T-helper 1 cell treated with Interleukin-12 subunit alpha and Interleukin-12 subunit beta and Interleukin-4 antibody, amounts not matched to agents 30 μg/mL and 1 μg/mL, for 36 hours (primary cell): ENCODE results near the gene C9orf50.

Experiments
- H3K27ac Mint-ChIP-seq: one replicate; pipeline ENCODE4 v1.8.0; 2021; ENCODE audit warnings: mild to moderate bottlenecking, mixed read lengths
- H3K27me3 Mint-ChIP-seq: one replicate; pipeline ENCODE4 v1.8.0; 2021; ENCODE audit warnings: low read depth, mixed read lengths
- H3K36me3 Mint-ChIP-seq: one replicate; pipeline ENCODE4 v1.8.0; 2021; ENCODE audit warnings: low read depth, mixed read lengths
- H3K4me1 Mint-ChIP-seq: one replicate; pipeline ENCODE4 v1.8.0; 2021; ENCODE audit warnings: low read depth, mixed read lengths
- H3K4me3 Mint-ChIP-seq: one replicate; pipeline ENCODE4 v1.8.0; 2021; ENCODE audit warnings: mild to moderate bottlenecking, moderate library complexity, mixed read lengths
- H3K9me3 Mint-ChIP-seq: one replicate; pipeline ENCODE4 v1.8.0; 2021; ENCODE audit warnings: mixed read lengths

The C9orf50 gene

DNA sequence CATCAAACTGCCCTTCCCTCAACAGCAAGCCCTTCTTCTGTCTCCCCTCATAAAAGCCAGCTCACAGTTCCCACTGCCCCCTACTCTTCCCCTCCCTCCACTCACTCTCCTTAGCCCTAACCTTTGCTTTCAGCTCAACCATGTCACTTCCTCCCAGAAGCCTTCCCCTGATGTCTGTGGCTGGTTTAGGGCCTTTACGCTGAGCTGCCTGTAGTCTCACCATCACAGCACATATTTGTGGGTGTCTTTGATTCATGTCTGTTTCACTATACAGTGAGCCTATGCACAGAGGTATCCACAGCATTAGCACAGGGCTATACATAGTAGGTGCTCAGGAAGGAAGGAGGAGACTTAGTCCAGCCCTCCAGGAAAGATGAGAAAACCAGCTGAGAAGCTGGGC lies 34.7 kb downstream of the C9orf50 start:
- Mint-ChIP-seq H3K9me3 (peaks cover 8% of the 10 kb centered on the region), H3K27ac (peak overlapping the region; percentile 90), H3K36me3 (peaks cover 26% of the 10 kb centered on the region), H3K27me3 (peaks cover 12% of the 10 kb centered on the region), H3K4me1 (peaks cover 59% of the 10 kb centered on the region), H3K4me3 (peak overlapping the region; percentile 52)

- Mint-ChIP-seq H3K27me3 (peaks cover 6% of the 10 kb centered on the region), H3K27ac (peak overlapping the region; percentile 91), H3K4me3 (peak overlapping the region; percentile 32), H3K4me1 (peaks cover 65% of the 10 kb centered on the region), H3K36me3 (peaks cover 28% of the 10 kb centered on the region), H3K9me3 (peaks cover 8% of the 10 kb centered on the region)
Observed at GRCh38 chr9:129585352-129585751, 35.5 kb downstream of the C9orf50 start.

DNA sequence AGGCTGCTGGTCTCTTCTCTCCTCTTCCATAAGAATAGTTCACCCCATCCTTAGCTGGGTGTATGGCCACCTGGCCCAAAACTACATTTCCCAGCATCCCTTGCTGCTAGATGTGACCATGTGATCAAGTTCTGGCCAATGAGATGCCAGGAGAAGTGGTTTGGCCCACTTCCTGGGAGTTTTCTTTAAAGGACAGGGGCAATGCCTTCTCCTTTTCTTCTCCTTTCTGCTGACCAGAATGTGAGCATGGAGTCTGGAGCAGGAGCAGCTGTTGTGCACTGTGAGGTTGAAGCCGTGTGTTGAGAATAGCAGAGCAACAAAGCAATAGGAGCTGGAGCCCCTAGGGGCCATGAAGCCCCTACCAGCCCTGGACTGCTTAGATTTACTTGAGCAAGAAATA lies 36.8 kb downstream of the C9orf50 start:
- H3K4me1 Mint-ChIP-seq = peaks cover 77% of the 10 kb centered on the region
- H3K27ac Mint-ChIP-seq = peak overlapping the region; percentile 91
- peak overlapping the region; percentile 32 for H3K4me3 Mint-ChIP-seq
- no peaks in the 10 kb centered on the region for H3K27me3 Mint-ChIP-seq
- H3K9me3 Mint-ChIP-seq = peaks cover 8% of the 10 kb centered on the region
- peaks cover 28% of the 10 kb centered on the region for H3K36me3 Mint-ChIP-seq

GRCh38 chr9:129583308-129584038 lies 37.4 kb downstream of the C9orf50 start:
- Mint-ChIP-seq H3K9me3 (peaks cover 8% of the 10 kb centered on the region), H3K27me3 (no peaks in the 10 kb centered on the region), H3K27ac (peak overlapping the region; percentile 83), H3K4me3 (peak overlapping the region; percentile 64), H3K4me1 (peaks cover 81% of the 10 kb centered on the region), H3K36me3 (peaks cover 28% of the 10 kb centered on the region)

- Mint-ChIP-seq H3K36me3 (peaks cover 25% of the 10 kb centered on the region), H3K9me3 (peaks cover 8% of the 10 kb centered on the region), H3K4me3 (peak overlapping the region; percentile 87)
Observed at GRCh38 chr9:129582855-129583254, 38.0 kb downstream of the C9orf50 start.

GRCh38 chr9:129581505-129582189 lies 39.3 kb downstream of the C9orf50 start:
- Mint-ChIP-seq H3K36me3 (peaks cover 28% of the 10 kb centered on the region), H3K9me3 (peaks cover 8% of the 10 kb centered on the region), H3K4me3 (peak overlapping the region; percentile 87), H3K27ac (peak overlapping the region; percentile 83), H3K4me1 (peaks cover 81% of the 10 kb centered on the region), H3K27me3 (no peaks in the 10 kb centered on the region)

More at GRCh38 chr9:129582855-129583254, 38.0 kb downstream of the C9orf50 start:
- no peaks in the 10 kb centered on the region for H3K27me3 Mint-ChIP-seq
- H3K4me1 Mint-ChIP-seq = peaks cover 84% of the 10 kb centered on the region
- H3K27ac Mint-ChIP-seq = peak overlapping the region; percentile 83

DNA sequence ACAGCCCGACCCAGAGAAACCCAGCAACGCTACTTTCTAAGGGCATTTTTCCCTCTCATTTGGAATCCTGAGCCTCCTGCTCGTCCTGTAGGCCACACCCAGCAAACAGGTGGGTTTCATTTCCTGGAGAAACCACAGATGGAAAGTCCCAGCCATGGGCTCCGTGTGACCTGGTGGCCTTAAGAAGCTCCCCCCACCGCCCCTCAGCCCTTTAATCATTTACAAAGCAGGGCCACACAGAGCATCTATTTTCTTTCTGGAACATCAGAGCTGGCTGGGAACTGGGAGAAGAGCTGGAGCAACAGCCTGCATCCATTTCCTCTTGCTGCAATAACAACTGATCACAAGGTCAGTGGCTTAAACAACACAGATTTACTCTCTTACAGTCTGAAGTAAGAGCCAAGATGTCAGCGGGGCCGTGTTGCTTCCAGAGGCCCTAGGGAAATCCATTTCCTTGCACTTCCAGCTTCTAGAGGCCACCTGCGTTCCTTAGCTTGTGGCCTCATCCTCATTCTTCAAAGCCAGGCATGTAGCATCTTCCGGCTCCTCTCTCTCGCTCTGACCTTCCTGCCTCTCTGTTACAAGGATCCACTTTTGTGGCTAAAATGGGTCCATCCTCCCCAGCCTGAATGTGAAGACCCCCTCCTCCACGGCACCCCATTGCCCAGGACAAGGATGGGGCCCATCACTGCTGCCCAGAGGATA lies 40.5 kb downstream of the C9orf50 start:
- Mint-ChIP-seq H3K27me3 (no peaks in the 10 kb centered on the region), H3K9me3 (peaks cover 8% of the 10 kb centered on the region), H3K4me1 (peaks cover 78% of the 10 kb centered on the region), H3K4me3 (peak overlapping the region; percentile 87), H3K36me3 (peaks cover 28% of the 10 kb centered on the region), H3K27ac (peak overlapping the region; percentile 90)

GRCh38 chr9:129579294-129579693 lies 41.6 kb downstream of the C9orf50 start:
- H3K4me3 Mint-ChIP-seq = peak overlapping the region; percentile 56
- H3K27ac Mint-ChIP-seq = peak overlapping the region; percentile 90
- no peaks in the 10 kb centered on the region for H3K27me3 Mint-ChIP-seq
- peaks cover 71% of the 10 kb centered on the region for H3K4me1 Mint-ChIP-seq
- peaks cover 3% of the 10 kb centered on the region for H3K9me3 Mint-ChIP-seq
- peaks cover 24% of the 10 kb centered on the region for H3K36me3 Mint-ChIP-seq

- H3K4me3 Mint-ChIP-seq = peak overlapping the region; percentile 62
- peak overlapping the region; percentile 98 for H3K27ac Mint-ChIP-seq
- peaks cover 49% of the 10 kb centered on the region for H3K4me1 Mint-ChIP-seq
- no peaks in the 10 kb centered on the region for H3K27me3 Mint-ChIP-seq
- peaks cover 7% of the 10 kb centered on the region for H3K9me3 Mint-ChIP-seq
- peaks cover 18% of the 10 kb centered on the region for H3K36me3 Mint-ChIP-seq
Observed at GRCh38 chr9:129576546-129577543, 44.1 kb downstream of the C9orf50 start.

- peaks cover 43% of the 10 kb centered on the region for H3K4me1 Mint-ChIP-seq
- H3K27ac Mint-ChIP-seq = peak overlapping the region; percentile 61
- no peaks in the 10 kb centered on the region for H3K27me3 Mint-ChIP-seq
- H3K4me3 Mint-ChIP-seq = peak overlapping the region; percentile 3
- peaks cover 7% of the 10 kb centered on the region for H3K9me3 Mint-ChIP-seq
- H3K36me3 Mint-ChIP-seq = peaks cover 15% of the 10 kb centered on the region
Observed at GRCh38 chr9:129575818-129576217, 45.1 kb downstream of the C9orf50 start.

DNA sequence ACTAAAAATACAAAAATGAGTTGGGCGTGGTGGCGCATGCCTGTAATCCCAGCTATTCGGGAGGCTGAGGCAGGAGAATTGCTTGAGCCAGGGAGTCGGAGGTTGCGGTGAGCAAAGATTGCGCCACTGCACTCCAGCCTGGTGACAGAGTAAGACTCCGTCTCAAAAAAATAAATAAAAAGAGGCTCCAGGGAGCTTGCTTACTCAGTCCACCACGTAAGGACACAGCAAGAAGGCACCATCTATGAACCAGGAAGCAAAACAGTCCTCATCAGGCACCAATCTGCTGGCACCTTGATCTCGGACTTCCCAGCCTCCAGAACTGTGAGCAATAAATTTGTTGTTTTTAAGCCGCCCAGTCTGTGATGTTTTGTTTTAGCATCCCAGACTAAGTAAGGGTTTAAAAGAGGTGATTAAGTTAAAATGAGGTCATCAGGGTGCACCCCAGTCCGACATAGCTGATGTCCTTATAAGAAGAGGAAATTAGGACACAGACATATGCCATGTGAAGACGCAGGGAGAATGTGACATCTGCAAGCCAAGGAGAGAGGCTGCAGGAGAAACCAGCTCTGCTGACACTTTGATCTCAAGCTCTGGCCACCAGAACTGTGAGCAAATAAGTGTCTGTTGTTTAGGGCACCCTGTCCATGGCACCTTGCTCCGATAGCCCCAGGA lies 45.9 kb downstream of the C9orf50 start:
- Mint-ChIP-seq H3K4me3 (no peak overlapping the region), H3K27me3 (no peaks in the 10 kb centered on the region), H3K27ac (no peak overlapping the region), H3K9me3 (peaks cover 7% of the 10 kb centered on the region), H3K36me3 (peaks cover 13% of the 10 kb centered on the region), H3K4me1 (peaks cover 40% of the 10 kb centered on the region)

GRCh38 chr9:129573977-129574376 lies 46.9 kb downstream of the C9orf50 start:
- peaks cover 37% of the 10 kb centered on the region for H3K4me1 Mint-ChIP-seq
- H3K27ac Mint-ChIP-seq = peak overlapping the region; percentile 34
- peaks cover 13% of the 10 kb centered on the region for H3K36me3 Mint-ChIP-seq
- H3K9me3 Mint-ChIP-seq = peaks cover 7% of the 10 kb centered on the region
- H3K4me3 Mint-ChIP-seq = no peak overlapping the region
- peaks cover 6% of the 10 kb centered on the region for H3K27me3 Mint-ChIP-seq

DNA sequence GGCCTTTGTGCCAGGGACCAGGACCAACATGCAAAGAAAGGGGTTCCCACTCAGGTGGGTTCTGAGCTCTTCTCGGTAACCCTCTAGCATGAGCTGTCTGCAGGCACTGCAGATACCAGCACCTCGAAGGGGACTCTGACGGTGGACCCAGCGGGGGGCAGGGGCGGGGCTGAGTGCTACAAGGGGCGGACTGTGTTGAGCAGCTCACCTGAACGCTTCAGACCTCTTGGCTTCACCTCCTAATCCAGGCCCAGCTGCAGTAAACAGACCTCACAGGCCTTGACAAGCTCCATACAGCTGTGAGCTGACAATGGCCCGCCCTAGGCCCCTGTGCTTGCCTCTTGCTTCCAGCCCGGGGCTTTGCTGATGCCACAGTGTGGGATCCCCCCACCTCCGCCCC lies 48.4 kb downstream of the C9orf50 start:
- peaks cover 7% of the 10 kb centered on the region for H3K9me3 Mint-ChIP-seq
- H3K27me3 Mint-ChIP-seq = peaks cover 16% of the 10 kb centered on the region
- peaks cover 32% of the 10 kb centered on the region for H3K4me1 Mint-ChIP-seq
- H3K36me3 Mint-ChIP-seq = peaks cover 13% of the 10 kb centered on the region
- no peak overlapping the region for H3K4me3 Mint-ChIP-seq
- H3K27ac Mint-ChIP-seq = no peak overlapping the region
